ENCODE data around the gene AGTRAP.

The AGTRAP gene, protein sequence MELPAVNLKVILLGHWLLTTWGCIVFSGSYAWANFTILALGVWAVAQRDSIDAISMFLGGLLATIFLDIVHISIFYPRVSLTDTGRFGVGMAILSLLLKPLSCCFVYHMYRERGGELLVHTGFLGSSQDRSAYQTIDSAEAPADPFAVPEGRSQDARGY

DNA sequence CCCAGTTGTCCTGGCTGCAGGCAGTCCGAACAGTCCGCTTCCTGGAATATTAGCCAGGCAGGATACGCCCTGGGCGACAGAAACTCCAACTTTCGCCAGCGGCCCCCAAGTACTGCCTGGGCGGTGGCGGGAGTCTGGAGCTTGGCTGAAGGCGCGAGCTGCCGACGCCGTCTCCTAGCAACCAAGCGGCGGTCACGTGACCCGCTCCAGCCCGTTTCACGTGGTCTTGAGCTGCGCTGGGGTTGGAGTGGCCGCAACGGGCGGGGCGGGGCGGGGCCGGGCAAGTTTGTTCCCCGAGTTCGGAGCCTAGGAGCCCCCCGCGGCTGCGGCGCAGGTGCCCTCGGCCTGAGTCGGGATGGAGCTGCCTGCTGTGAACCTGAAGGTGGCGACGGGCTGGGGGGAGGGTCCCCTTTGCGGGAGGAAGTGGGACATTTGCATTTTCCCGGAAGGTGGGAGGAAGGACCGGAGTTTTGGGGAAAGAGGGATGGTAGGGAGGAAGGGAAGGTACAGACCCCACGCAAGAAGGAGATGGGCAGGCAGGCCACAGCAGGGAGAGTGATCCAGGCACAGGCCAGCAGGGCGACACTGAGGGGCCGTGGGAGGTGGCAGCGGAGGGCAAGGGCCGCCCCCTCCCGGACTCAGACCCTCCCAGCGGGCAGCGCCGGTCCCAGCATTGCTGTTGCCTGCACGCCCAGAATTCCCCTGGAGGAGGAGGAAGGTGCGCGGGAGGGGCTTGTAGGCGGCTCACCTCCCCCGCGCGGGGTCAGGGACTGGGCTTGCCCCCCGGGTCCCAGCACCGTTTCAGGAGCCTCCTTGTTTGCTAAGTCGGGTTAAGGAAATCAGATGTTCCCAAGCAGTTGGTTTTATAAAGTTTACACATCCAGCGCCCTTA lies at the start of gene AGTRAP:
Gene AGTRAP (plus strand): TSS at position 283 of the 892 bp plus-strand sequence. CDS start 73 bp downstream, at position 356.
- DNase-seq (ENCODE audit: low read depth) = peak; percentile 96
- TF ChIP-seq, protein P1, sequence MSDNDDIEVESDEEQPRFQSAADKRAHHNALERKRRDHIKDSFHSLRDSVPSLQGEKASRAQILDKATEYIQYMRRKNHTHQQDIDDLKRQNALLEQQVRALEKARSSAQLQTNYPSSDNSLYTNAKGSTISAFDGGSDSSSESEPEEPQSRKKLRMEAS (IDR thresholded peaks at IDR 0.05; ENCODE audit: low read depth, low read length) = peak; percentile 97
- TF ChIP-seq, protein P2, sequence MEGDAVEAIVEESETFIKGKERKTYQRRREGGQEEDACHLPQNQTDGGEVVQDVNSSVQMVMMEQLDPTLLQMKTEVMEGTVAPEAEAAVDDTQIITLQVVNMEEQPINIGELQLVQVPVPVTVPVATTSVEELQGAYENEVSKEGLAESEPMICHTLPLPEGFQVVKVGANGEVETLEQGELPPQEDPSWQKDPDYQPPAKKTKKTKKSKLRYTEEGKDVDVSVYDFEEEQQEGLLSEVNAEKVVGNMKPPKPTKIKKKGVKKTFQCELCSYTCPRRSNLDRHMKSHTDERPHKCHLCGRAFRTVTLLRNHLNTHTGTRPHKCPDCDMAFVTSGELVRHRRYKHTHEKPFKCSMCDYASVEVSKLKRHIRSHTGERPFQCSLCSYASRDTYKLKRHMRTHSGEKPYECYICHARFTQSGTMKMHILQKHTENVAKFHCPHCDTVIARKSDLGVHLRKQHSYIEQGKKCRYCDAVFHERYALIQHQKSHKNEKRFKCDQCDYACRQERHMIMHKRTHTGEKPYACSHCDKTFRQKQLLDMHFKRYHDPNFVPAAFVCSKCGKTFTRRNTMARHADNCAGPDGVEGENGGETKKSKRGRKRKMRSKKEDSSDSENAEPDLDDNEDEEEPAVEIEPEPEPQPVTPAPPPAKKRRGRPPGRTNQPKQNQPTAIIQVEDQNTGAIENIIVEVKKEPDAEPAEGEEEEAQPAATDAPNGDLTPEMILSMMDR (IDR thresholded peaks at IDR 0.05; ENCODE audit: low read depth, low read length) = no peak
- TF ChIP-seq MYC (IDR thresholded peaks at IDR 0.05; ENCODE audit: low read depth, low read length) (peak; percentile 50; the same call in 1 of the 2 replicates), POLR2A (IDR thresholded peaks at IDR 0.05; ENCODE audit: extremely low read depth, insufficient read length) (peak; percentile 34)
- H3K4me3 ChIP-seq (ENCODE audit: low read depth, low read length) = peak within 1 kb of the TSS; percentile 67

DNA sequence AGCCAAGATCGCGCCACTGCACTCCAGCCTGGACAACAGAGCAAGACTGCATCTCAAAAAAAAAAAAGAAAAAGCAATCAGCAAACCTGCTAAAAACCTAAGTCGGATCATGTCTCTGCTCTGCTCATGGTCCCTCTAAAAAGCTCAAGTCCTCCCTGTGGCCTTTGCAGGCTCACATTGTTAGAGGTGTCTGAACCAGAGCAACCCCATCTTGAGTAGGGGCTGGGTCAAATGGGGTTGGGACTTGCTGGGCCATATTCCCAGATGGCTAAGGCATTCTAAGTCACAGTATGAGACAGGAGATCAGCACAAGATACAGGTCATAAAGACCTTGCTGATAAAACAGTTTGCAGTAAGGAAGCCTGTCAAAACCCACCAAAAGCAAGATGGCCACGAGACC lies 47.4 kb upstream of the AGTRAP start:
- no peak for TF ChIP-seq POLR2A (IDR thresholded peaks at IDR 0.05; ENCODE audit: extremely low read depth, insufficient read length)
- TF ChIP-seq, protein P1 (IDR thresholded peaks at IDR 0.05; ENCODE audit: low read depth, low read length) = no peak
- TF ChIP-seq, protein P2 (IDR thresholded peaks at IDR 0.05; ENCODE audit: low read depth, low read length) = no peak
- no peak for TF ChIP-seq MYC (IDR thresholded peaks at IDR 0.05; ENCODE audit: low read depth, low read length)
- no peak overlapping the region for H3K4me3 ChIP-seq (ENCODE audit: low read depth, low read length)
- no peak for DNase-seq (ENCODE audit: low read depth)

DNA sequence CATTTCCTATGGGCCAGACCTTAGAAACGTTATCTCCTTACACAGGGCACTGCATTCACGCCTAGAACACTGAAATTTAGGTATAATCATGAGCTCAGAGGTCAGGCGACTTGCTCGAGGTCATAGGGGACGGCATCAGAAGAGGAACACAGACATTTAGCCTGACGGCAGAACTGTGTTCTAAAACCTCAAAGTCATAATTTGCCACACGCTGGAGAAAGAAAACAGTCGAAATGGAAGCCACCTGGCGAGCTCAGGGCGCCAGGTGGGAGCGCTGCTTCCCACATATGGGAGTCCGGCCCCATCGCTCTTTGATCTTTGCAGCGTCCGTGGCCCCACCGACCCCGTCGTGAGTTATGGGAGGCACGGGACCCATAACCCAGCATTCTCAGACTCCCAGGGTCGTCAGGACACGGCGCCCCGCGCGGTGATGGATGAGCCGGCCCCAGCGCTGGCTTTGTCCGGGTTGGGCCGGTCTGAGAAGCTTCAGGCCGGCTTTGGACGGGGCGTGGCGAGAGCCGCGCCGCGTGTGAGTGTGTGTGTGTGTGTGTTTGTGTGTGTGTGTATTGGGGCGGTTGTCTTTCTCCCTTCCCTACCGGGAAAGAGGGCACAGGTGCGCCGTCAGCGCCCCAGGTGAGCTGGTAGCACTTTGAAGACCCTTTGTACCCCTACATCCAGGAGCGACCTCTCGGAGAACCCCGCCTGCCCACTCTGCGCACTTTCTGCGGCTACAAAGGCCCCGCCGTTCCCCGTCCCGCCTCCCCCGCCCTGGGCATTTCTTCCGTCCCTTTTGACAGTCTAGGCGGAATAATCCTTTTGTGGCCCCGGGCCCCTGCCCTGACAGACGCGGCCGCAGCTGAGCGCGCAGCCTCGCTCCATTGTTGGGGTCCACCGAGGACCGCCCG lies 45.3 kb upstream of the AGTRAP start:
- H3K4me3 ChIP-seq (ENCODE audit: low read depth, low read length) = no peak overlapping the region
- no peak for TF ChIP-seq POLR2A (IDR thresholded peaks at IDR 0.05; ENCODE audit: extremely low read depth, insufficient read length)
- TF ChIP-seq MYC (IDR thresholded peaks at IDR 0.05; ENCODE audit: low read depth, low read length) = no peak
- TF ChIP-seq, protein P1 (IDR thresholded peaks at IDR 0.05; ENCODE audit: low read depth, low read length) = no peak
- TF ChIP-seq, protein P2 (IDR thresholded peaks at IDR 0.05; ENCODE audit: low read depth, low read length) = no peak
- DNase-seq (ENCODE audit: low read depth) = no peak

DNA sequence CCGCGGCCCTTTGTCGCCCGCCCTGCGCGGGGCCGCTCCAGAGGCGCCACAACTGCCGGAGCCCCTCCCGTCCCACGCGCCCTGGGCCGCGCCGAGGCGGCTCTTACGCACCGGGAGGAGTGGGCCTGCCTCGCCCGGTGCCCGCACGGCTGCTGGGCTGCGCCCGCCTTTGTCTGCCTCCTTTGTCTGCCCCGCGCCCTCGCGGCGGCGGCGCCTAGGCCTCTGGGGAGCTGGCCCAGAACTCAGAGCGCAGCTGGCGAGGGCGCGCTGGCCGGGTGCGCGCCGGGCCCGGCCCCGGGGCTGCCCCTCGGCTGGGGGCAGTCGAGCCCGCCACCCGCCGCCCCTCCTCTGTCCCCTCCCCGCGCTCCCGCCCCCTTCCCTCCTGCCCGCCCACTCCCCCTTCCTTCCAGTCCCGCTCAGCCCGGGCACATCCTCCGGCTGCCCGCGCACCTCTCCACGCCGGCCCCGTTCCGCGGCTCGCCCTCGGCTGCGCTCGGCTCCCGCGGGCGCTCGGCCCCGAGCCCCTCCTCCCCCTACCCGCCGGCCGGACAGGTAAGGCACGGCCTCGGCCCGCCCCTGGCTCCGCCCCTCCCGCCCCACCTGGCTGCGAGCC lies 44.5 kb upstream of the AGTRAP start, which contains the start of gene DRAXIN:
Gene DRAXIN (plus strand): TSS at position 409 of the 613 bp plus-strand sequence. CDS start 14,549 bp downstream, outside the sequence.
- H3K4me3 ChIP-seq (ENCODE audit: low read depth, low read length) = no peak within 1 kb of the TSS
- DNase-seq (ENCODE audit: low read depth) = no peak
- no peak for TF ChIP-seq MYC (IDR thresholded peaks at IDR 0.05; ENCODE audit: low read depth, low read length)
- no peak for TF ChIP-seq POLR2A (IDR thresholded peaks at IDR 0.05; ENCODE audit: extremely low read depth, insufficient read length)
- TF ChIP-seq, protein P1 (IDR thresholded peaks at IDR 0.05; ENCODE audit: low read depth, low read length) = no peak
- TF ChIP-seq, protein P2 (IDR thresholded peaks at IDR 0.05; ENCODE audit: low read depth, low read length) = no peak
